Globus pallidus (tissue), 1 donor: ENCODE data around the gene GMEB1.
"Not testable (repeated sequence)": the region's sequence is repeated elsewhere in the genome, so short reads cannot be mapped to it uniquely, and the experiment has no call there.

Source experiments
- DNase-seq: peaks from one replicate; pipeline ENCODE4 v3.0.0-alpha.2; 2015; ENCODE audit warnings: low spot score

The GMEB1 gene, protein sequence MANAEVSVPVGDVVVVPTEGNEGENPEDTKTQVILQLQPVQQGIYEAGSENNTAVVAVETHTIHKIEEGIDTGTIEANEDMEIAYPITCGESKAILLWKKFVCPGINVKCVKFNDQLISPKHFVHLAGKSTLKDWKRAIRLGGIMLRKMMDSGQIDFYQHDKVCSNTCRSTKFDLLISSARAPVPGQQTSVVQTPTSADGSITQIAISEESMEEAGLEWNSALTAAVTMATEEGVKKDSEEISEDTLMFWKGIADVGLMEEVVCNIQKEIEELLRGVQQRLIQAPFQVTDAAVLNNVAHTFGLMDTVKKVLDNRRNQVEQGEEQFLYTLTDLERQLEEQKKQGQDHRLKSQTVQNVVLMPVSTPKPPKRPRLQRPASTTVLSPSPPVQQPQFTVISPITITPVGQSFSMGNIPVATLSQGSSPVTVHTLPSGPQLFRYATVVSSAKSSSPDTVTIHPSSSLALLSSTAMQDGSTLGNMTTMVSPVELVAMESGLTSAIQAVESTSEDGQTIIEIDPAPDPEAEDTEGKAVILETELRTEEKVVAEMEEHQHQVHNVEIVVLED

DNA sequence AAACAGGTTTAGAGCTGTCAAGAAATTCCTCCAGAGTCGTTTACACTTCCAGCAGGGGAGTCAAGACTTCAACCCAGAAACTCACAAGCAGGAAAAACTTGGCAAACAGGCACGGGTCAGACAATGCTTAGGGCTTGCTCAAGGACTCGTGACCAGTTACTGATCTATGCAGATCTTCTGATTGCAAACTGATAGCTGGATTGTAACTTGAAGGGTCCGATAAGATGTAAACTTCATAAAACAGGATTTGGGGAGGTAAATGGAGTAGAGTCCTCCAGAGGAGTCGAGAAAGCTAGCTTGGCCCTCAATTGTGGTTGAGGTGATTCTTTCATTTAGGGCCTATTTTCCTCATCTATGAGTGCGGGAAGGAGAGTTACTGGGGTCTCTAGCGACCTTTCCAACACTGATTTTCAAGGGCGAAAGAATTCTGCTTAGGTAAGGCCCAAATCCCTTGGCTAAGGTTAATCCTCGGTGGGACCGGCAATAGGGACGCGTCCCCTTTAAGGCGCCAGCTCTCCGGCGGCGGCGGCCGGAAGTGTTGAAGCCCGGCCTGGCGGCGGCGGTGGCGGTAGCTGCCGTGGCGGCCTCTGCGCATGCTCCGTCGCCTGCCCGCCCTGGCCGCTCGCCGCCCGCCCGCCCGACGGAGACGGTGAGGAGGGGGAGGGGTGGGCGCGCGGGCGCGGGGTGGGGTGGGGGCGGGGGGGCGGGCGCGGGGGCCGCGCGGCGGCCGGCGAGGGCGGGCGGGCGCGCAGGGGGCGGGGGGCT, at the start of gene GMEB1:
TSS of gene GMEB1 (plus strand) at position 594 of the 765 bp plus-strand sequence. CDS start 14,829 bp downstream, outside the sequence.
- peak; percentile 85 for DNase-seq

DNA sequence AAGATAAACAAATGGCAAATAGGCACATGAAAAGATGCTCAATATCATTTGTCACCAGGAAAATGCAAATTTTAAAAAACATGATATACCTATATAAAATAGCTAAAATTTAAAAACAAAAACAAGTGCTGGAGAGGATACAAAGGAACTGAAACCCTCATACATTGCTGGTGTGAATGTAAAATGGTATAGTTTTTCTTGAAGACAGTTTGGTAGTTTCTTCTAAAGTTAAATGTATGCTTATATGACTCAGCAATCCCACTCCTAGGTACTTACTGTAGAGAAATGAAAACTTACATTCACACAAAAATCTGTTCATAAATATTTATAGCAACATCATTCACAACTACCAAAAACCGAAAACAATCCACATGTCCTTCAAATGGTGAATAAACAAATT, 36.9 kb upstream of the GMEB1 start:
- no peak for DNase-seq

DNA sequence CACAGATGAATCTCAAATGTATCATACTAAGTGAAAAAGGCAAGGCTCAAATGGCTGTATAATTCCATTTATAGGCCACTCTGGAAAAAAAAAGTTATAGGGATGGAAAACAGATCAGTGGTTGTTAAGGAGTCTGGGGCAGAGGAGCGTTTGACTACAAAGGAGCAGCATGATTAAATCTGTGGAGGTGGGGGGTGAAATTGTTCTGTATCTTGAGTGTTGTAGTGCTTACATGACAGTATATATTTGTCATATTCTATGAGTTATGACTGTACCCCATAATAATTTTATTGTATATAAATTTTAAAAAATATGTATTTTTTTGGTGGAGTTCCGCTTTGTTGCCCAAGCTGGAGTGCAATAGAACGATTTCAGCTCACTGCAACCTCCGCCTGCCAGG, 36.0 kb upstream of the GMEB1 start:
- no peak for DNase-seq

DNA sequence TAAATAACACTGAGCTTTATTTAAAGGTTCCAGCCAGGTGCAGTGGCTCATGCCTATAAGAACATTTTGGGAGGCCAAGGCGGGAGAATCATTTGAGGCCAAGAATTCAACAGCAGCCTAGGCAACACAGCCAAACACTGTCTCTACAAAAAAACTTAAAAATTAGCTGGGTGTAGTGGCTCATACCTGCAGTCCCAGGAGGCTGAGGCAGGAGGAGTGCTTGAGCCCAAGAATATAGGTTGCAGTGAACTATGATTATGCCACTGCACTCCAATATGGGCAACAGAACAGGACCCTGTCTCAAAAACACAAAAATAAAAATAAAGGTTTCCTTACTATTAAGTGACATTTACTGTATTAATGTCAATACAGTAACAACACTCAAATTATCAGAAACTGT, 27.8 kb upstream of the GMEB1 start:
- no peak for DNase-seq

DNA sequence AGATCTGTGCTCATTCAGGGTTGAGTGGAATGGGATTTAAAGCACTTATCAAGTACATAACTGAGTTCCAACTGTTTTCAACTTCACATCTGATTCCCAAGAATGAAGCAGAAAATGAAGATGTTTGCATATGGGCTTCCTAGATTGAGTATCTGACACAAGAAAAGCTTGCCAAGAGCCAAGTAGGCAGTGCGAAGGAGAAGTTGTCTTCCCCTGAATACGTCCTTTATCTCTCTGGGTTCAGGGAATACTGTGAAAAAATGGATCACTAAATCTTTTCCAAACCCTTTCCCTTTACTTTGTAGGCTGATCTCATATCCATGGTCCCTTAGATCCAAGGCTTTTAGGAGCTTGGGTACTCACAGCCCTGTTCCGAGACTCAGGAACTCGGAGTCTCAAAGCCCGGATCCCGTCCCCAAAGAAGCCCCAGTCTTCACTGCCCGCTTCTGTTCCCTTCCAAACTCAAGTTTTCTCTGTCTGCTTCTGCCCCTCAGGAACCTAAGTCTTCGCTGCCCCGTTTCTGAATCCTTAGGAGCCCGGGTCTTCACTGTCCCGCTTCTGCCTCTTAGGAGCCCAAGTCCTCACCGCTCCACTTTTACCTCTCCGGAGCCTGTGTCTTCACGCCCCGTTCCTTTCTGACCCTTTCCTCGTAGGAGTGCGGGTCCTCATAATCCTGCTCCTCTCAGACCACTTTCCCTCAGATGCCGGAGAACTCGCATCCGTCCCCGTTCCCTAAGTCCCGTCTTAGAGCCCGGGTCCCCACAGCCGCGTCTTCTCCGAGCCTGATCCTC, 26.3 kb upstream of the GMEB1 start:
- DNase-seq = no peak

DNA sequence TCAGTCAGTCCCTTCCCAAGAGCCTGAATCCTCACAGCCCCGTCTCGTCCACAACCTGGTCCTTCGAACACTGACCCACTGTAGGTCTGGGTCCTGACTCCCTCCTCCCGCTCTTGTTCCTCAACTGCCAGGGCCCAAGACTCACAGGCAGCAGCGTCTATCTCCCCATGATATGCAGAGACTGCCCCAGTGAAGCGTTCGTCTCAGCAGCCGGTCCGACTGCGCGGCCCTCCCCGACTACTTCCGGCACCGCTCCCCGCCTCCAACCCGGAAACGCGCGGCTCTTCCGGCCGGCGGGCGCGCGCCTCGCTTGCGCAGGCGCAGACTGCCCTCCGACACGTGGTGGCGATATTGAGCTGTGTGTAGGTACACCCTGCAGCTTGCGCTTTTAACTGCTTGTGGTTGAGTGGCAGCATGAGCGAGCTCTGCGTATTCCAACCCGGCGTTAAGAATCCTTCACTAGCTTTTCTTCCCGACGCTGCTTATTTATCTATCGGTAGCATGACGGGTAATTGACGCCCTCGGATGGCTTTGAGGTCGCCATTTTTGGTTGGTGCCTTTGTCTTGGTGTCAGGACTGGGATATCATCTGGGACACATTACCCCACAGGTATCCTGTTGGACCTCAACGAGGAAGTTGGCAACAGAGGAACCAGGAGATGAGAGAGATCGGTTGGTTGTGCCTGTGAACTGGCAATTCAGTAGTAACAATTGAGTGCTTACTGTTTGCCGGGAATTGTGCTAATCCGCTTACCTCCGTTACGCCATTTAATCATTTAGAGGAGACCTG, 25.5 kb upstream of the GMEB1 start, which contains the start of gene TAF12:
TSS of gene TAF12 (minus strand) at position 221 of the 789 bp plus-strand sequence. CDS start 20,986 bp downstream, outside the sequence.
- DNase-seq = peak; percentile 94

DNA sequence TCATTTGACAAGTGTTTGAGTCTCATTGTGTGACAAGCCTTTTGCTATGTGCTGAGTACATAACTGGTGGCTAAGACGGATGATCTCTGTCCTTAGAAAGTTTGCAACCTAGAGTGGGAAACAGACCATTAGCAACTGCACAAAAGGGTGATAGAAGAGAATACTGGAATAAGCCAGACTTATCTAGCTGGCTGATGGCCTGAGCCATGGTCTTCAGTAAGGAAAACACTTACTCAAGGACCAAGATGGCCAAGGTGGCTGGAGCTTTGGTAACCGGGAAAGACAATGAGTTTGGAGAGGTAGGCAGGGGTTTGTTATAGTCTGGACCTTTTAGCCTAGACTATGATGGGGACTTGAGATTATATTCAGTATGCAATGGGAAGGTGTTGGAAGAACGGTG, 24.1 kb upstream of the GMEB1 start:
- no peak for DNase-seq

DNA sequence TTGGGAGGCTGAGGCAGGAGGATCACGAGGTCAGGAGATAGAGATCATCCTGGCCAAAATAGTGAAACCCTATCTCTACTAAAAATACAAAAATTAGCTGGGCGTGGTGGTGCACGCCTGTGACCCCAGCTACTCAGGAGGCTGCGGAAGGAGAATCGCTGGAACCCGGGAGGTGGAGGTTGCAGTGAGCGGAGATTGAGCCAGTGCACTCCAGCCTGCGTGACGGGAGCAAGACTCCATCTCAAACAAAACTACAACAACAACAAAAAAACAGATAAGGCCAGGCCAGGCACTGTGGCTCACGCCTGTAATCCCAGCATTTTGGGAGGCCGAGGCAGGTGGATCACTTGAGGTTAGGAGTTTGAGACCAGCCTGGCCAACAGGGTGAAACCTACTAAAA, 23.2 kb upstream of the GMEB1 start:
- DNase-seq = not testable (repeated sequence)

DNA sequence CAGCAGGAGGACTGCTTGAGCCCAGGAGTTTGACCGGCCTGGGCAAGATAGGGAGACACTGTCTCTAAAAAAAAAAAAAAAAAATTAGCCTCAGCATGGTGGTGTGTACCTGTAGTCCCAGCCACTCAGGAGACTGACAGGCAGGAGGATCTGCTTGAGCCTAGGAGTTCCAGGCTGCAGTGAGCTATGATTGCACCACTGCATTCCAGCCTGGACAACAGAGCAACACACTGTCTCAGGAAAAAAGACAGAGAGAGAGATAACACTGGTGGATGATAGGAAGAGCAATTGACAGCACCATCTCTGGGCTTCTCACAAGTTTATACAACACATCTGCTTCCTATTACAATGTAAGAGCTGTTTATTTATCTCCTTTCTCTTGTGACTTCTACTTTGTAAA, 22.5 kb upstream of the GMEB1 start:
- no peak for DNase-seq

DNA sequence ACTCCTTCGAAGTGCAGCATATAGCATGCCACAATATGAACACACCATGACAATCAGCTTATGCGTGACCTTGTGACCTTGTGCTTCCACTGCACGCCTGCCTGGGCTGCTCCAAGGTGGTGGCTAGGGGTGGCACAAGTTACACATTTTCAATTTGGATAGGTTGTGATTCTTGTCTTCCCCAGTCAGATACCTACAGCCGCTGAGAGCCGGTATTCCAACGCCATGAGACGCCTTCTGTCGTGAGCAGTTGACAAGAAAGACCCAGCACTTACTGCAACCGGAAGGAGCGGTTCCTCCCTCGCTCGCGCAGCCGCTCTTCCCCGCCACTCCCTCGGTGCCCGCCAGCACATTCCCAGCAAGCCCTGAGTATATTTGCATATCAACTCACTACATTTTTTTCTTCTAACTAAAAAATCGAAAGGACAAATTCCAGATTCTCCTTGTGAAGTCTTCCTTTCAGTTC, 20.5 kb upstream of the GMEB1 start:
- DNase-seq = no peak

DNA sequence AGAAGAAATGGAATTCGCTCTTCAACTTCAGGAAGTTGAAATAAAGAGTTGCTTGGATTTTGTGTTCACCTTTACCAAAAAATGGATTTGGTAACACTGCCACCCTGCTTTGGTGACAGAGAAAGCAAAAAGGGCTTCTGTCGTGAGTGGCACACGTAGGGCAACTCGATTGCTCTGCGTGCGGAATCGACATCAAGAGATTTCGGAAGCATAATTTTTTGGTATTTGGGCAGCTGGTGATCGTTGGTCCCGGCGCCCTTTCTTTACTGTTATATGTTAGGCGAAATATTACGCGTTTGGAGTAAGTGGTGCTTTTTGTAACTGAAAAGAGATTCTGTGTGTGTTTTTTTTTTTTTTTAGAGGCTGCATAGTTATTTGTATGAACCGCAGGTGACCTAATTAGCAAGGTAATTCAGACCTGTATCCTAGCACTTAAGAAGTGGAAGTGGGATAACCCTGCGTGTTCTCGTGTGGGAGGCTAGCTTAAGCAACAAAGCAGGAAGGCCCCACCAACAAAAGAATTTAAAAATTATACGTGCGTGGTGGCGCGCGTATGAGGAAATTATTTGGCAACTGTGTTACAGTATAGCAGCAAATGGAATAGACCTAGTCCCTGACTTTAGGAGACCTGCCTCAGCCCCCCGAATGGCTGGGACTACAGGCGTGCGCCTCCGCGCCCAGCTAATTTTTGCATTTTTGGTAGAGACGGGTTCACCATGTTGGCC, 19.9 kb upstream of the GMEB1 start, which contains the start of gene RNU11:
TSS of gene RNU11 (plus strand) at position 127 of the 725 bp plus-strand sequence.
- peak; percentile 95 for DNase-seq

DNA sequence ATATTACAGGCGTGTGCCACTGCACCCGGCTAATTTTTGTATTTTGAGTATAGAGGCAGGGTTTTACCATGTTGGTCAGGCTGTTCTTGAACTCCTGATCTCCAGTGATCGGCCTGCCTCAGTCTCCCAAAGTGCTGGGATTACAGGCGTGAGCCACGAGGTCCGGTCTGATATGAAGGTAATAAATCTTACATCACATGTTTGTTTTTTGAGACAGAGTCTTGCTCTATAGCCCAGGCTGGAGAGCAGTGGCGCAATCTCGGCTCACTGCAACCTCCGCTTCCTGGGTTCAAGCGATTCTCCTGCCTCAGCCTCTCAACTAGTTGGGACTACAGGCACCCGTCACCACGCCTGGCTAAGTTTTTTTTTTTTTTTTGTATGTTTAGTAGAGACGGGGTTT, 15.5 kb upstream of the GMEB1 start:
- not testable (repeated sequence) for DNase-seq

DNA sequence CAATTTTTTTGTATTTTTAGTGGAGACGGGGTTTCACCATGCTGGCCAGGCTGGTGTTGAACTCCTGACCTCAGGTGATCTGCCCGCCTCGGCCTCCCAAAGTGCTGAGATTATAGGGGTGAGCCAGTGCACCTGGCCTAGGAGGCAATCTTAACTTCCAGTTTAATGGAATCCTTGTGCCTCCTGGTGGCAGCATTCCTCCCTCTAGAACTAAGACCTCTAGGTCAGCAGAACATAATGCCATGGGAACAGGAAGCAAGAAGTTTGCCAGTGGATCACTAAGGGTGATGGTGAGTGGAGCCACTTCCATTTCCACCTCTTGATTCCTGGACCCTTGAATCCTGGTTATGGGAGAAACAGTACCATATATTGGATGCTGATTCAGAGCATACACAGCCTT, 14.7 kb upstream of the GMEB1 start:
- DNase-seq = not testable (repeated sequence)

DNA sequence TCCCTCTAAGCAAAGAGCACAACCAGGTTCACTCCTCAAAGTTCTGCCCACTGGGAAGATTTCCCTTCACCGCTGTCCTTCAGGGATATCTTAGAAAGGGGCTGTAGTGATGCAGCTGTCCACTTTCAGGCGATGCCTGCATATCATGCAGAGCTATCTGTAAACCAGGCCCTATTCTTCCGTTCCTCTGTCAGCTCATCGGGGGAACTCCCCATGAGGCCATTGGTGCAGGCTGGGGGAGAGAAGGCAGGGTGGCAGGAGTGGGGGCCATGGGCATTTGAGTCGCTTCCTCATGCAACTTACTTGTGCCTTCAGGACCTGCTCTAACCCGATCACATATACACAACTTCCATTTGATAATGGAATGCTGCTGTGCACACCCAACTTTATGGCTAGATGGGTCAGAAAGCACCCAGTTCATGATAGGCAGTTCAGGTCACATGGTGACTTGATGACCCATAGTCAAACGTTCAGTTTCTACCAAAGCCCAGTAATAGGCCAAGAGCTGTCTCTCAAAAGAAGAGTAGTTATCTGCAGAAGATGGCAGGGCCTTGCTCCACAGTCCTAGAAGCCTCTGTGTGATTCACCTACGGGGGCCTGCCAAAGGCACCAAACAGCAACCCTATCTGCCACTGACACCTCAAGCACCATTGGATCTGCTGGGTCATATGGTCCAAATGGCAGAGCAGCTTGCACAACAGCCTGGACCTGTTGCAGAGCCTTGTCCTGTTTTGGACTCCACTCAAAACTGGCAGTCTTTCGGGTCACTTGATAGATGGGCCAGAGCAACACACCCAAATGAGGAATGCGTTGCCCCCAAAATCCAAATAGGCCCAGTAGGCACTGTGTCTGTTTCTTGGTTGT, 12.9 kb upstream of the GMEB1 start:
- DNase-seq = not testable (repeated sequence)

DNA sequence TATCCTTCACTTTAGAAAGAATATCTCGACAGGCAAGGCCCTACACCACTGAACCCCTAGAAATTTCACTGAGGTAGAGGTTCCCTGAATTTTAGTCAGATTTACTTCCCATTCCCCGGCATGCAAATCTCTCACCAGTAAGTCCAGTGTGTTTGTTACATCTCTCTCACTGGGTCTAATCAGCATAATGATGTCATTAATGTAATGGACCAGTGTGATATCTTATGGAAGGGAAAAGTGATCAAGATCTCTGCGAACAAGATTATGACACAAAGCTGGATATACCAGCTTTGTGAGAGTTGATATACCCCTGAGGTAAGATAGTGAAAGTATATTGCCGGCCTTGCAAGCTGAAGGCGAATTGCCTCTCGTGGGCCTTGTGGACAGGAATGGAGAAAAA, 12.2 kb upstream of the GMEB1 start:
- DNase-seq = no peak

DNA sequence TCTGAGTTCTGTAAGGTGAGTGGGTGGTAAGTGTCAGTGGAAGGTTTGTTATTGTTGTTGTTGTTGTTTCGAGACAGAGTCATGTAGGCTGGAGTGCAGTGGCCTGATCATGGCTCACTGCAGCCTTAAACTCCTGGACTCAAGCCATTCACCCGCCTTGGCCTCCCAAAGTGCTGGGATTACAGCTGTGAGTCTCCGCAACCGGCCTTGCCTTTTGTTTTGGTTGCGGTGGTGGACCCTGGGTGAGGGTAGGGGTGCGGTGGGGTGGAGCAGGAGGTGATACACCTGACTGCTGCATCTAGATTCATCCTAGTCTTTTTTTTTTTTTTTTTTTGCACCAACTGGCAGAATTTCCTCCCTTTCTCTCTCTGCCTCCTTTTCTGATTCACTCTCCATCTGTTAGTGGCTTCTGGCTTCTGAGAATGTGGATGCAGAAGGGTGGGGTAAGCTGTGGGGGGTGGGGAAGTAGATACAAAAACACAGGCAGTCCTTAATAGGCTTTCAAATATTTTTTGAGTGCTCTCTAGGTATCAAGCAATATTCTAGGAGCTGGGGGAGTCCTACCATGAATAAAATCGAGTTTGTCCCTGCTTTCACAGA, 4.6 kb upstream of the GMEB1 start:
- DNase-seq = no peak

DNA sequence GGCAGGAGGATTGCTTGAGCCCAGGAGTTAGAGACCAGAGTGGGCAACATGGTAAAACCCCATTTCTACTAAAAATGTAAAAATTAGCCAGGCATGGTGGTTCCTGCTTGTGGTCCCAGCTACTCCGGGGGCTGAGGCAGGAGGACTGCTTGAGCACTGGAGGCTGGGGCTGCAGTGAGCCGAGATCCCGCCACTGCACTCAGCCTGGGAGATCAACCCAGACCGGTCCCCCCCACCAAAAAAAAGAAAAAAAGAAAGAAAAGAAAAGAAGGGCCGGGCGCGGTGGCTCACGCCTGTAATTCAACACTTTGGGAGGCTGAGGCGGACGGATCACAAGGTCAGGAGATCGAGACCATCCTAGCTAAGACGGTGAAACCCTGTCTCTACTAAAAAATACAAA, 1.8 kb upstream of the GMEB1 start:
- no peak for DNase-seq

DNA sequence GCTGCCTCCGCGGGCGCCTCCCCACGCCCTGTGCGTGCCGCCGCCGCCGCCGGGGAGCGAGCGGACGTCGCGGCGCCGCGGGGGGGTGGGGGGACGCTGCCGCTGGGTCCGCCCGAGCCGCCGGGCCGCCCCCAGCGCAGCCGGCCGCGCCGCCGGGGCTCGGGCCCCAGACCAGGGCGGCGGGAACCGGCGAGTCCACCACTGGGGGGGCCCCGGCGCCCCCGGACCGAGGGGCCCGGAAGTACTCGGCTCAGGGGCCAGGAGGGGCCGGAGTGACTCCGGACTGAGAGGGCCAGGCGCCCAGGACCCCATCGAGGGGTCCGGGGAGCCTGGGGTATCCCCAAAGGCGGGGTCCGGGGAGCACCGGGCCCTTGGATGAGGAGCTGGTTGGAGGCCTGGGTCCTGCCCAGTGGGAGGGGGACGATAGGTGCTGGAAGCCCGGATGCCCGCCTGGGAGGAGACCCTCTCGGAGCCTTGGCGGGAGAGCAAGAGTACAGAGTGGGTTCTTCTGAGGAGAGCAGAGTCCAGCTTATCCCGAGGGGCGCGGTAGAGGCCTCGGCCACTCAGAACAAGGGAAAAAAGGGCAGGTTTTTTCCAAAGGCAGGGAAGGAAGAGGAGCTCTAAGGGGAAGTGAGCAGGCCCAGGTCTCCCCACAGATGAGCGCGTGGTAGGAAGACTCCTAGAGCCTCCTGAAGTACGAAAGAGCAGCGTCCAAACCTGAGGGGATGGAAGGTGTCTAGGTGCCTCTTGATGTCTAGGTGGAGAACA, 556 bp downstream of the GMEB1 start:
- peak; percentile 50 for DNase-seq
